Smooth muscle cell (in vitro differentiated cells): ENCODE measurements around the gene RHBDD3. TPM values are rescaled to one million over a fixed set of nuclear protein-coding genes. Genes with fewer than 3 reads are reported as not detected.

Experiments used
- DNase-seq: peaks from one replicate; lab custom pipeline; 2025; ENCODE audit not compliant: unreplicated experiment; lab: John Stamatoyannopoulos, UW
- H2AFZ ChIP-seq: fragments of 200-600 bp; sonication (generic); 2 replicates; pipeline ENCODE4 v1.6.0; 2016; ENCODE audit warnings: antibody characterized with exemption, low read depth, mild to moderate bottlenecking
- H3F3A ChIP-seq: fragments of 200-600 bp; sonication (generic); 2 replicates; pipeline ENCODE4 v1.6.0; 2017; ENCODE audit warnings: antibody characterized with exemption, low read depth
- H3K27ac ChIP-seq: fragments of 200-600 bp; sonication (generic); 2 replicates; pipeline ENCODE4 v1.5.1; 2016; ENCODE audit warnings: low read depth, mild to moderate bottlenecking
- H3K27me3 ChIP-seq: fragments of 200-600 bp; sonication (generic); 2 replicates; pipeline ENCODE4 v1.6.1; 2016; ENCODE audit warnings: low read depth, mild to moderate bottlenecking
- H3K36me3 ChIP-seq: fragments of 200-600 bp; sonication (generic); 2 replicates; pipeline ENCODE4 v1.5.1; 2016; ENCODE audit warnings: low read depth
- H3K4me1 ChIP-seq: fragments of 200-600 bp; sonication (generic); 2 replicates; pipeline ENCODE4 v1.5.1; 2016; ENCODE audit warnings: low read depth
- H3K4me2 ChIP-seq: fragments of 200-600 bp; sonication (generic); 2 replicates; pipeline ENCODE4 v1.6.0; 2016; ENCODE audit warnings: mild to moderate bottlenecking
- H3K4me3 ChIP-seq: fragments of 200-600 bp; sonication (generic); 2 replicates; pipeline ENCODE4 v1.5.1; 2016; ENCODE audit warnings: mild to moderate bottlenecking
- H3K79me2 ChIP-seq: fragments of 200-600 bp; sonication (generic); 2 replicates; pipeline ENCODE4 v1.6.0; 2016; ENCODE audit warnings: low read depth, mild to moderate bottlenecking
- H3K9ac ChIP-seq: fragments of 200-600 bp; sonication (generic); 2 replicates; pipeline ENCODE4 v1.6.0; 2016; ENCODE audit warnings: low read depth
- H3K9me3 ChIP-seq: fragments of 200-600 bp; sonication (generic); replicated peaks from 2 replicates; pipeline ENCODE4 v1.5.1; 2016; ENCODE audit warnings: low read depth
- H4K20me1 ChIP-seq: fragments of 200-600 bp; sonication (generic); 2 replicates; pipeline ENCODE4 v1.6.0; 2016; ENCODE audit warnings: low read depth
- WGBS: methylation state at CpG from one replicate; pipeline ENCODE4 v1.1.7; 2016; ENCODE audit warnings: low lambda C conversion rate; 5-methylcytosine and 5-hydroxymethylcytosine counted together
- polyA plus RNA-seq: library from polyadenylated mRNA; unstranded; fragments of >200 nt; fragmentation: Nextera tagmentation; extraction: Ambion mirVana; gene quantifications from 2 replicates; pipeline ENCODE4 v1.2.1, GENCODE V29; 2016
- total RNA-seq: library from RNA; depleted of rRNA; stranded (reverse); fragments of >200 nt; gene quantifications from 2 replicates; pipeline ENCODE4 v1.2.3, GENCODE V29; 2014
- TF ChIP-seq, protein P1 (sequence below): fragments of 200-600 bp; sonication (generic); IDR thresholded peaks from 2 replicates; pipeline ENCODE4 v1.5.1; 2017; ENCODE audit warnings: borderline replicate concordance, mild to moderate bottlenecking, antibody characterized with exemption; ENCODE audit not compliant: insufficient read depth, poor library complexity, severe bottlenecking

The RHBDD3 gene
- total and polyA plus RNA-seq, 2 experiments from 2014 or later, result 16.5 to 39.1 TPM

DNA sequence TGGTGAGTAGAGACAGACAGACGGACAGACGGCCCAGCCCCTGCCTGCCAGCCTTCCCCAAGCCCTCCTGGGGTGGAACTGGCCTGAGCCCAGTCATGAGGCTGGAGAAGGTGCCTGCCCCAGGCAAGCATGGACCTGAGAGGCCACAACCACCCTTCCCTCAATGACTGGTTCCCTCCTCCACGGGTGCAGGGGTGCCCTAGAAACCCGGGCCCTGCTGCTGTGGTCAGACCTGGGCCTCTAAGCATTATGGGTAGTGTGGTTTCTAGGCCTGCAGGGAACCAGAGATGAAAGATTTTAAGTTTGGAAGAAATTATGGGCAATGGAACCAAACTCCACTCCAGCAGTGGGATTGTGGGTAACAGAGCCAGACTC is 13.5 kb downstream of the RHBDD3 start:
- DNase-seq, result no peak
- TF ChIP-seq, protein P1, sequence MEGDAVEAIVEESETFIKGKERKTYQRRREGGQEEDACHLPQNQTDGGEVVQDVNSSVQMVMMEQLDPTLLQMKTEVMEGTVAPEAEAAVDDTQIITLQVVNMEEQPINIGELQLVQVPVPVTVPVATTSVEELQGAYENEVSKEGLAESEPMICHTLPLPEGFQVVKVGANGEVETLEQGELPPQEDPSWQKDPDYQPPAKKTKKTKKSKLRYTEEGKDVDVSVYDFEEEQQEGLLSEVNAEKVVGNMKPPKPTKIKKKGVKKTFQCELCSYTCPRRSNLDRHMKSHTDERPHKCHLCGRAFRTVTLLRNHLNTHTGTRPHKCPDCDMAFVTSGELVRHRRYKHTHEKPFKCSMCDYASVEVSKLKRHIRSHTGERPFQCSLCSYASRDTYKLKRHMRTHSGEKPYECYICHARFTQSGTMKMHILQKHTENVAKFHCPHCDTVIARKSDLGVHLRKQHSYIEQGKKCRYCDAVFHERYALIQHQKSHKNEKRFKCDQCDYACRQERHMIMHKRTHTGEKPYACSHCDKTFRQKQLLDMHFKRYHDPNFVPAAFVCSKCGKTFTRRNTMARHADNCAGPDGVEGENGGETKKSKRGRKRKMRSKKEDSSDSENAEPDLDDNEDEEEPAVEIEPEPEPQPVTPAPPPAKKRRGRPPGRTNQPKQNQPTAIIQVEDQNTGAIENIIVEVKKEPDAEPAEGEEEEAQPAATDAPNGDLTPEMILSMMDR, result no peak
- Histone ChIP-seq H3K27ac (no peak overlapping the region), H3K36me3 (no peaks in the 10 kb centered on the region), H3K4me2 (no peak overlapping the region), H3K4me3 (no peak overlapping the region), H3K4me1 (no peaks in the 10 kb centered on the region), H3K27me3 (no peaks in the 10 kb centered on the region), H3F3A (no peaks in the 10 kb centered on the region), H3K9ac (no peak overlapping the region), H3K79me2 (no peaks in the 10 kb centered on the region), H4K20me1 (no peaks in the 10 kb centered on the region), H3K9me3 (no peaks in the 10 kb centered on the region), H2AFZ (no peak overlapping the region)
- WGBS, result 71% methylated on average over 4 of the region's 4 CpGs

DNA sequence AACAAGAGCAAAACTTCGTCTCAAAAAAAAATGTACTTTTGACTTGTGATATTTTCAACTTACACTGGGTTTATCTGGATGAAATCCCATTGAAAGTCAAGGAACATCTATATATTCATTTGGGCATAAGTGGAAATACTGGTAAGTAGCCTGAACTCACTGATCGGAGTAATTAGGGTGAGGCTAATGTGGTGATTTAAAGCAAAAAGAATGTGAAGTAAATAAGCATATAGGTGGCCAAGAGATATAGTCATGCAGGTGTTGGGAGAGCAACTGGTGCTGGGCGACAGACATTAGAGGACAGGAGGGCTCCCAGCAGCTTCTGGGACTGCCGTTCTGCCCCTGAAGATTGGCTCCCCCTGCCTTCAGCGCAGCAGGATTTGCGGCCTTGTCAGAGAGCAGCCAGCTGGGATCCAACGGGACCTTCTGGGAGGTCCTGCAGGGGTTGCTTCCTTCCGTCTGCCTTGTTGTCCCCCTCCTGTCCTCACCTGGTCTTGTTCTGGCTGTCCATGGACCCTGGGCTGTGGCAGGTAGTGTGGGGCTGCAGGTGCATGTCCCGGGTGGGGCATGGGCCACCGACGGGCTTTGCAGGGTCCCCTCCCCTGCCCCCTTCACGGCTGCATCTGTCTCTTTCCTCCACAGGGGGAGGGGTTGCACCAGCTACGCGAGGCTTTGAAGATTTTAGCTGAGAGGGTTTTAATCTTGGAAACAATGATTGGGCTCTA is 14.1 kb downstream of the RHBDD3 start:
- Histone ChIP-seq H2AFZ (no peak overlapping the region), H3K9ac (no peak overlapping the region), H3K27ac (no peak overlapping the region), H3K4me3 (no peak overlapping the region), H3K9me3 (no peaks in the 10 kb centered on the region), H4K20me1 (no peaks in the 10 kb centered on the region), H3K36me3 (no peaks in the 10 kb centered on the region), H3F3A (no peaks in the 10 kb centered on the region), H3K27me3 (no peaks in the 10 kb centered on the region), H3K79me2 (no peaks in the 10 kb centered on the region), H3K4me2 (no peak overlapping the region), H3K4me1 (no peaks in the 10 kb centered on the region)
- TF ChIP-seq, protein P1, result no peak
- DNase-seq, result no peak
- WGBS, result 75% methylated on average over 14 of the region's 14 CpGs

DNA sequence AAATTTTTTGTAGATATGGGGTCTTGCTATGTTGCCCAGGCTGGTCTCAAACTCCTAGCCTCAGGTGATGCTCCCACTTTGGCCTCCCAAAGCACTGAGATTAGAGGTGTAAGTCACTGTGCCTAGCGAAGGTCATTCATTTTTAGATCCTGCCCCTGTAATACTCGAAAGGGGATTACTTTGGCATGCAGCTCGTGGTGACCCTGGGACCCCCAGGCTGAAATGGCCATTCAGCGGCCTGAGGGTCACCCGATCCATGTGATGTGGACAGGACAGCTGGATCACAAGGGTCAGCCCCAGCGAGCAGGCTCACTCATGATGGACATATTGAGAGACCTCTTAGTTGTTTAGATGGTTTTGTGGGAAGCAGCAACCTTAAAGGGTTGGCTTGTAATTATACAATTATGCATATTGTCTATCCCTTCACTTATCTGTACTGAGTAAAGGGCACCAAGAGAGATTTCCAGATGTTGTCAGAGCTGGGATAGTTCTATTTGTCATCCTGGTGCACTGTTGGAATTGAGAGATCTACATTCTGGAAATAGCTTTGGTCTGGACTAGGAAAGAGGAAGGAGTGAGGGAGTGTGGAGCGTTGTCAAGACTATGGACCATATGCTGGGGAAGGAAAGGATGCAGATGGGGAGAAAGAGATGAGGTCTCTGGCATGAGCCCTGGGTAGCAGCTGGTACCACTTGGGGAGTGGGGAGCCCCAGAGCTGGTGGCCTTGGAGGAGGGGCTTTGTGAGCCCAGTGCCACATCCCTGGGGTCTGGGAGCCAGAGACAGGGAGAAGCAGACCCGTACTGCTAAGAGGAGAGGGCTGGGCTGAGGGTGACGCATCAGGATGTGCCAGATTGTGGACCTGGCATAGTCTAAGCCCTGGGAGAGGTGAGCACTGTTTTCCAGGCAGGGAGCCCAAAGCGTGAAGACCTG is 15.5 kb downstream of the RHBDD3 start:
- Histone ChIP-seq H3K27me3 (no peaks in the 10 kb centered on the region), H3K79me2 (no peaks in the 10 kb centered on the region), H3K36me3 (no peaks in the 10 kb centered on the region), H3K27ac (no peak overlapping the region), H3K9me3 (no peaks in the 10 kb centered on the region), H3K4me1 (no peaks in the 10 kb centered on the region), H3F3A (no peaks in the 10 kb centered on the region), H4K20me1 (no peaks in the 10 kb centered on the region), H3K4me3 (no peak overlapping the region), H3K9ac (no peak overlapping the region), H2AFZ (no peak overlapping the region), H3K4me2 (no peak overlapping the region)
- TF ChIP-seq, protein P1, result no peak
- DNase-seq, result no peak
- 93% methylated on average over 10 of the region's 10 CpGs for WGBS
